Measurements from ENCODE around the gene SNUPN.

SNUPN gene

DNA sequence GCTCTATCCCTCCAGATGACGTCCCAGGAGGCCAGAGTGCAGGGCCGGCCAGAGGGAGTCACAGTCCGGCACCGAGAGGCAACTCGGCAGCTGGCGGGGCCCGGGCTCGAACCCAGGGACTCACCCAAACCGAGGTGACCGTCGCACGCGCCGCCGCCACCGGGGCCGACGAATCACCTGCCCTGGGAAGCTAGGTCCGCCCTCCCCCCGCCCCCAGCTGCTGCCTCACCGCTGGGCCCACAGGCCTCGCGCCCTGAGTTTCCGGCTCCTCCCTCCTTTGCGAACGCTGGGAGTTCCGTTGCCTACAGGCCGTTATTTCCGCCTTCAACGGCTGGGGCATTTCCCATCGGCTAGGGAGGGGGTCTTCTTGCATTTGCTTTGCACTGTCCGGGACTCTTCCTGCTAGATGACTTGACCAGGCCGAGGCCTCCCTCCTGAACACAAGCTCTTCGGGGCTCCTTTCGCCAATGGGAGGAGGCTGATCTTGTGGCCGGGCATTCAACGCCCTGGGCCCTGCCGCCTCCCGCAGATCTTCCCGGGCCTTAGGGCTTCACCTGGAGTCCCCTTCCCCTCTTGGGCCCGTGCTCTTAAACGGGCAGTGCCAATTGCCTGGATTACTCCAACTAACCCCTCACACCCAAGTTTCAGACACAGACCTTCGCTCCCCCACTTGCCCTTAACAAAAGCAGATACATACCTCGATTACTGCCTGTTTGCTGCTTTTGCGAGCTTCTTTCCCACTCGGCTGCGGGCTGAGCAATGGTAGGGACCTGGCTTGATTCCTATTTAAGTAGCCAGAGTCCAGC is at the start of gene SNUPN:
Gene SNUPN, minus strand, starts transcription at position 184 of the 806 bp plus-strand sequence. CDS start 4,674 bp downstream, outside the sequence.
- DNase-seq (ENCODE audit: low read depth in 2 of 2), result peak; percentile 89 to 92

GRCh38 chr15:75674366-75674765 is 48.8 kb upstream of the SNUPN start:
- DNase-seq (ENCODE audit: low read depth in 2 of 2), result no peak

DNA sequence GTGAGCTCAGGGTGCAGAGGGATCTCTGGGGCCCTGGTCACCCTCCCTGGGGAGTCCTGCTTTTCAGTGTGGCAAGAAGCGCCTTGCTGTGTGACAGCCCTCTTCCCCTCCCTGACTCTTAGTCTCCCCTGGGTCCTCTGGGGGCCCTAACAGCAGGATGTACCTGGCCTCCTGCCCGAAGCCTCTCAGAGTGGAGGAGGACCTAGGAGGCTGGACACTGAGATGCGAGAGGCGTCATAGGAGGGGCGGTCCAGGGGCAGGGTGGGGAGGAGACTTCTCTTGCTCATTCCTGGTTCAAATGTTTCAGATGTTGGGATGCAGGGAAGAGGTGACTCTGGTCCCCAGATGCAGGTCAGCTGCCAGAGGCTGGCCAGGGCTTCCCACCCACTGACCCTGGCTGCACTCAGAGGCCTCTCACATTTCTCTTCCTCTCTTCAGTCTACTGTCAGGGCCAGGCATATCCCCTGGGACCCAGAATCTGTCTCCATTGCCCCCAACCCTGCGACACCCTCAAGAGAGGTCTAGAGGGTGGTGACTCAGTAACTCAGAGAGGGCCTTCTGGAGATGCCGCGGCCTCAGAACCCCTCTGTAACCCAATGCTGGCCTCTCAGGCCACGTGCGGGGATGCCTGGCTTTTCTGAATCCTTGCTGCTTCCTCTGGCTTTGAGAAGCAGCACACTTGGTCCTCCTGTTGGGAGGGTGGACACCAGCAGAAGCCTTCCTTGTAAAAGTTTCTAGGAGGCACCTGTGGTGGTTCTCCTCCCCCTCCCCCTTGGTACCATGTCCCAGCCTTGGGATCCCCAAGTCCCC is 48.1 kb upstream of the SNUPN start:
- DNase-seq (ENCODE audit: low read depth in 2 of 2), result no peak

GRCh38 chr15:75672646-75673425 is 47.3 kb upstream of the SNUPN start:
- no peak for DNase-seq (ENCODE audit: low read depth in 2 of 2)

DNA sequence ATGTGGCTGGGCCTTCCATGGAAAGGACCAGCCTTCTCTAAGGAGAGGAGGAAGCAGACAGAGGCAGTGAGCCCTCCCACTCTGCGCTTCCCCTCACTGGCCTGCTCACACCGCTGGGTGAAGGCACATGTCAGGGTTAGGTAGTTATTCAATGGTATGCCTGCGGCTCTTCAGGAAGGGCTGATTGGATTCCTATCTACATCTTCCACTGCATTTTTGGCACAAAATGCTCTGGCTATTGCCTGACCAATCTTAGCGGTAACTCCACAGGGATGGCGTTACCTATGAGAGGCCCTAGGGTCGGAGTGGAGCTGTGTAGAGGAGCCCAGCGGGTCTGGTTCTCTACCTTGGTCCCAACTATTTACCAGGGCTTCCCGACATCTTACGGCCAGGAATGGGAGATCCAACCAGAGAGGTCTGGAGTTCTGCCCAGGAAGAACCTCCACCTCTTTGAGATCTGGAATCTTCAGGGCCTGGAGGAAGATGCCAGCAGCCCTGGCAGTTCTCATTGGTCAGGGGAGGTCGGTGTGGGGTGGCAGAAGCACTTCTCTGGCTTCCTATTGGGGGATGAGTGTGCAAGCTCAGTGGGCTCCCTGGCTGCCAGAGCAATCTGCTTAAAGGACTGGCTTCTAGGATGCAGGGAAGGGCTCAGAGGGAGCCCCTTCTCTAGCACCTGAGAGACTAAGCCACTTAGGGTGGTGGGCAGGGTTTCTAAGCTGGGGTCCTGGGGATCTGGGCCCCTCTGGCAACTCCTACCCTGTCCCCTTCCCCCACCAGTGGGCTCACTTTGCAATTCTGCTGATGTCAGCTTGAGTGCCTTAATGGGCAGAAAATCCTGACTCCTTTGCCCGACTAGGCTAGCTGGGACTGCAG is 46.4 kb upstream of the SNUPN start:
- no peak for DNase-seq (ENCODE audit: low read depth in 2 of 2)

- DNase-seq (ENCODE audit: low read depth in 2 of 2), result no peak
These were observed 44.3 kb upstream of the SNUPN start for GRCh38 chr15:75669879-75670212.

- no peak for DNase-seq (ENCODE audit: low read depth in 2 of 2)
These were observed 43.8 kb upstream of the SNUPN start for GRCh38 chr15:75669191-75669878.

DNA sequence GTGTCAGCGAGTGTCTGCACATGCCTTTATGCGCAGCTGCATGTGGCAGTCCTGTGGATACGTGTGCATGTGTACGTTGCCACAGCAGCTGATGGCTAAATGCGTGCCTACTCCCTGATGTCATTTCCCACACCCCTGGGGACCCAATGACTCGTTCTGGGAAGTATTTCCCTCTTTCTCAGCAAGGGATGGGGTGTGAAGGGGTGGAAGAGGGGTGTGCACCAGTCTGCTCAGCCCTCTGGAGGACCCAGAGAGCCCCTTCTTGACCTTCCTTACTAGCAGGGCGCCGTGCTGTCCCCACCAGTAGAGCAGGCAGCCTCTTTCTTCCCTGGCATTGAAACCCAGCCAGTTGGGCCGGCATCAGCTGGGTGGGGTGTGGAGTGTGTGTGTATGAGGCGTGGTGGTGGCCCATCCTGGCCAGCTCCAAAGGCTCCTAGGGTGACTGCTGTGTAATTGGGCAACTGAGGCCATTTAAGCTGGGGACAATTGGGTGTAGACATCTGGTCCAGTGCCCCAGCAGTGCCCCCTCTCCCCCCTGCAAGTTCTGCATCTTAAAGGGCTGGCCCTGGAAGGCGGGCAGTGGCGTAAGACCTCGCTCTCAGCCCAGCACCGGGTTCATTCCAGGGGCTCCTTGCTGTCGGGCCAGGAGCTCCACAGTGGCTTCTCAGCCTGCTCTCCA is 41.4 kb upstream of the SNUPN start:
- no peak for DNase-seq (ENCODE audit: low read depth in 2 of 2)

DNA sequence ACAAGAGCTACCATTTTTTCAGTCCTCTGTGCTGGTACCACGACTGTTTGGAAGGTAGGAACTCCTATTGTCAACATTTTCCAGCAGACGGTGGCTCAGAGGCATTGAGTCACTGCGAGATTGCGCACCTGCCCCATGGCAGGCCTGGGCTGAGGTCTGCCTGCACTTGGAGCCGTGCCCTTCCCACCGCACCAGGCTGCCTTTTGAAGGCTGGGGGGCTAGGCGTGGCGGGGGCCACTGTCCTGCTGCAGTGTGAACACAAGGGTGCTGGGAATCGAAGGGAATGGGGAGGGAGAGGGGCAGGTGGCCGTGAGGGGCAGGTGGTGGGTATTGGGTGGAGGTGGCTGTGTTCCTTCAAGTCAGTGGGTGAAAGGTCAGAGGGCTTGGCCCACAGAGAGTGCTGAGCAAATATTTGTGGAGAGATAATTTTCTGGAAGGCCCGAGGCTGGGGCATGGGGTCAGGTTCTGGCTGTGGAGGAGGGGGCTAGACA is 38.5 kb upstream of the SNUPN start:
- no peak for DNase-seq (ENCODE audit: low read depth in 2 of 2)

- DNase-seq (ENCODE audit: low read depth in 2 of 2), result no peak
These were observed 37.4 kb upstream of the SNUPN start for GRCh38 chr15:75662823-75663519.

DNA sequence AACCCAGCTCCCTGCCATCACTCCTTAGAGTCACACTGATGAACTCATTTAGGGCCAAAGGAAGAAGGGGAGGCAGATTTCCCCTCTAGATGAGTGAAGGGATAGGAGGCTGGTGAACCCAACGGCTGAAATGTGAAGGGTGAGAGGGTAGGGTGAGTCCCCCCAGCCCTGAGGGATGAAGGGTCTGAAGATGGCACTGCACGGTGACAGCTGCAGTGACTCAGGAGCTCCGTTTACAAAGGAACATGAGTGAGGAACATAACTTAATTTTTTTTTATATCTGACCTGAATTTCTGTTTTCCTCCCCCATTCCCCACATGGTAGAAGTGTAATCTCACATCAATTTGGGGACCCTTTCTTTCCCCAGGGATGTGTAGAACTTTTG is 36.2 kb upstream of the SNUPN start:
- DNase-seq (ENCODE audit: low read depth in 2 of 2), result no peak

DNA sequence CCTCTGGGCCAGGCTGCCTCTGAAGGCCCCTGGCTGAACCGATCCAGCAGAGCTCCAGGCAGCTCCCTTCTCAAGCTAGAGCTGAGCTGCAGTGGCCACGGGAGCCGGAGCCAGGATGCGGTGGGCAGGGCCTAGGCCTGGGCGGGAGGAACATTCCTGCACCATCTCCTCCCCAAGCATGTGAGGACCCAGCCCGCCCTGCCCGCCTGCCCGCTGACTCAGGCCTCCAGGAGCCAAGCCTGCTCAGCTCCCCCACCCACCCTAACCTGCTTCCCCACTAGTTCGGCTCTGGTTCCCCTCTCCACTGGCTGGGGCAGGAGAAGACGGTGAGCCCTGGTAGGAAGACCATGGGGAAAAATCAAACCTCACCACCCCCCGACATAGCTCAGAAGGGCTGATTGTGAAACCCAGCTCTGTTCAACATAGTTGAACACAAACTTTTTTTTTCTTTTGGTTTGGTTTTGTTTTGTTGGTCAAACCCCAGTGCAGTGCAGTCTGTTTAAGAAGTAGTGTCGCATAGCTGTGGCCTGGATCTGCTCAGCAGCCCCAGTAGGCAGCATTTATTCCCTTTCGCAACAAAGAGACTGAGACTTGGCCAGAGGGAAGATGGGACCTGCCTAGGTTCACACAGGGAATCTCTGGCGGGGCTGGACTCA is 35.7 kb upstream of the SNUPN start:
- DNase-seq (ENCODE audit: low read depth in 2 of 2), result no peak

DNA sequence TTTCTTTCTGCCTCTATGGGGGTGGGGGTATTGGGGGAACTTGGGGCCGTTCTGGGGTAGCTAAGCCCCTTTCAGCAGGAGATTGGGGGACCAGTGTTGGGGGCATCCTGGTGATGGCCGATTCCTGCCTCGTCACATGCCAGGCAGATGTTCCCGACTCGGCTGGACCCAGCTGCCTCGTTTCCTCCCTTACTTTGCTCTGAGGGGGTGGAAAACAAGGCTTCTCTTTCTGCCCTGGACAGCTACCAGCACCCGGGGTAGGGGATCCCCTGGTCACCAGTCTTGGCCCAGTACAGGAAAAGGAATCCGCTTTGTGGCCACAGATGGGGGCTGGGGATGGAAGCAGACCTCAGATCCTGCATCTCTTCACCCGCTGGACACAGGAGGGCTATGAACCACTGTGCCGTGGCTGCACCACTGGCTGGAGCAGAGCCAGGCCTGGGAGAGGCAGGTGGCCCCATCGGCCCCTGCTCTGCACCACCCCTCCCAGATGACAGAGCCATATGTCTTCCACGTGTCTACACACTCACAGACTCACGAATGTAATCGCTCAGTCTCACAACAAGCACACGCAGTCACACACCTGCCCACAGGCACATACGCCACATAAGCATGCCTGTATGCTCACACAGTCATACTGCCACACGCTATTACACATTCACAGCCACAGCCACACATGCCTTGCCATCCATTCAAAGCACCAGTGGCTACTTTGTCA is 34.6 kb upstream of the SNUPN start:
- no peak for DNase-seq (ENCODE audit: low read depth in 2 of 2)

GRCh38 chr15:75659141-75659771 is 33.7 kb upstream of the SNUPN start:
- no peak for DNase-seq (ENCODE audit: low read depth in 2 of 2)

- DNase-seq (ENCODE audit: low read depth in 2 of 2), result no peak
These were observed 31.3 kb upstream of the SNUPN start for GRCh38 chr15:75656813-75657212.

- DNase-seq (ENCODE audit: low read depth in 2 of 2), result no peak
These were observed 30.8 kb upstream of the SNUPN start for GRCh38 chr15:75656331-75656730.

DNA sequence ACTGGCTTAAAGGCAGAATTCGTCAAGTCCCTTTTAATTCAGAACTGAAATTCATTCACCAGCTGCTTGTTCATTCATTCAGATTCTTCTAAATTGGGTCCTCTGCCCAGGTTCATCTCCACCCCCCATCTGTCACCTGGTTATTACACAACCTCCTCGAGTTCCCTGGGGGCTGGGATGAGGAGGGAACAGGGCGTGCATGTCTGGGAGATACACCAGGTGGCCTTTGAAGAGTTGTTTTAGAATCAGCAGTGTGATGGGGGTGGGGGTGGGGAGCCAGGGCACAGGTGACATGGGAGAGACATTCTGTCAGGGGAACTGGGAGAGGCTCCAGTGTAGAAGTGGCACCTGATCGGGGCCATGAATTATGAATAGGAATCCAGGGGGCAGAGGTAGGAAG is 30.4 kb upstream of the SNUPN start:
- no peak for DNase-seq (ENCODE audit: low read depth in 2 of 2)

Data from stimulated activated CD4-positive, alpha-beta T cell treated with anti-CD3 and anti-CD28 coated beads, Interleukin-12 subunit alpha, Interleukin-12 subunit beta, amount 100 ng/mL, for 24 hours (primary cell).